Lung (tissue), 12 donors: ENCODE measurements around the gene COPS4. TPM values are rescaled to one million over a fixed set of nuclear protein-coding genes. Genes with fewer than 3 reads are reported as not detected.
A peak's percentile ranks its signal among the peaks of the same experiment; 100 is the strongest.
"Not testable (repeated sequence)": the region's sequence is repeated elsewhere in the genome, so short reads cannot be mapped to it uniquely, and the experiment has no call there.

ENCODE experiments used
- ATAC-seq: fragments of 200-7000 bp; cut with Tn5 transposase; one replicate; pipeline ENCODE4 v1.9.1; 2020; ENCODE audit warnings: moderate number of reproducible peaks; ENCODE audit not compliant: insufficient read depth, low FRiP score
- DNase-seq, 3 donors: peaks; one replicate each; pipeline ENCODE4 v3.0.0-alpha.2; 2013 to 2017
- H3K27ac ChIP-seq, 2 donors: one replicate each; pipeline ENCODE4 v1.5.1; 2013; ENCODE audit warnings: mild to moderate bottlenecking in 2 of 2, moderate library complexity in 2 of 2, control low read depth in 1 of 2, inconsistent platforms in 1 of 2, low read depth in 1 of 2, low read length in 1 of 2
- H3K27me3 ChIP-seq, 3 donors: one replicate each; pipeline ENCODE4 v1.5.1; 2013; ENCODE audit warnings: low read length in 2 of 3; ENCODE audit not compliant: control insufficient read depth in 3 of 3, insufficient read depth in 3 of 3
- H3K36me3 ChIP-seq, 4 donors: one replicate each; pipeline ENCODE4 v1.5.1; 2013; ENCODE audit warnings: low read length in 4 of 4, mild to moderate bottlenecking in 1 of 4, moderate library complexity in 1 of 4; ENCODE audit not compliant: control insufficient read depth in 4 of 4, insufficient read depth in 4 of 4
- H3K4me1 ChIP-seq, 5 donors: one replicate each; pipeline ENCODE4 v1.5.1; 2013; ENCODE audit warnings: low read length in 5 of 5, mild to moderate bottlenecking in 2 of 5, moderate library complexity in 1 of 5; ENCODE audit not compliant: control insufficient read depth in 5 of 5, insufficient read depth in 5 of 5
- H3K4me3 ChIP-seq: one replicate; pipeline ENCODE4 v1.5.1; 2013; ENCODE audit warnings: mild to moderate bottlenecking, control low read depth, moderate library complexity
- H3K9ac ChIP-seq, 2 donors: one replicate each; pipeline ENCODE4 v1.5.1; 2013; ENCODE audit warnings: low read length in 2 of 2, control low read depth in 1 of 2; ENCODE audit not compliant: insufficient read depth in 1 of 2
- H3K9me3 ChIP-seq, 4 donors: one replicate each; pipeline ENCODE4 v1.5.1; 2013; ENCODE audit warnings: low read length in 3 of 4, mild to moderate bottlenecking in 1 of 4, moderate library complexity in 1 of 4; ENCODE audit not compliant: control insufficient read depth in 4 of 4, insufficient read depth in 3 of 4
- CTCF ChIP-seq: IDR thresholded peaks from 2 replicates; pipeline ENCODE4 v1.5.1; 2012; ENCODE audit warnings: mild to moderate bottlenecking; ENCODE audit errors: control extremely low read depth, extremely low read depth
- WGBS, 2 donors: extraction: QIAGEN DNeasy Blood & Tissue Kit; methylation state at CpG; one replicate each; pipeline ENCODE4 v1.1.7; 2013; 5-methylcytosine and 5-hydroxymethylcytosine counted together
- polyA plus RNA-seq, 2 donors: library from polyadenylated mRNA; stranded (reverse); fragments of 200-250 nt; gene quantifications; one replicate each; pipeline ENCODE4 v1.2.1, GENCODE V29; 2013
- total RNA-seq, 2 donors: library from RNA; depleted of rRNA in 1 of 2; stranded (reverse); fragments of >200 nt in 1 of 2; gene quantifications; one replicate each; pipeline ENCODE4 v1.2.1, GENCODE V29; 2014 to 2021
- donor health status: control.
- donor health status: control.
- donor health status: Bipolar disorder and iron deficiency.
- donor health status: healthy.
- donor health status: DM: yes; HTN: yes; CAD: no.

Gene COPS4
- total and polyA plus RNA-seq, 4 donors: 15.3 to 55.3 (median 27.2) TPM

GRCh38 chr4:83071116-83071515 is 36.1 kb downstream of the COPS4 start:
- WGBS, 2 donors: 92 to 96% methylated on average over 1 of the region's 1 CpG
- H3K36me3 ChIP-seq: peaks cover 11 to 33% (median 20%) of the 10 kb centered on the region in 4 donors
- ATAC-seq: no peak

GRCh38 chr4:83074086-83074704 is 39.2 kb downstream of the COPS4 start:
- Histone ChIP-seq H3K4me1 (no peaks in the 10 kb centered on the region), H3K4me3 (no peak overlapping the region), H3K27me3 (no peaks in the 10 kb centered on the region), H3K36me3 (peaks cover 3 to 31% (median 17%) of the 10 kb centered on the region in 4 donors), H3K9me3 (no peaks in the 10 kb centered on the region), H3K27ac (no peak overlapping the region), H3K9ac (no peak overlapping the region)
- WGBS, 2 donors: 77% methylated on average over 9 to 10 of the region's 10 CpGs
- TF ChIP-seq CTCF: peak; percentile 61
- DNase-seq: peak in 2 of 3 donors; percentile 46 to 66
- ATAC-seq: peak; percentile 72

More at GRCh38 chr4:83071116-83071515, 36.1 kb downstream of the COPS4 start:
- Histone ChIP-seq H3K4me1 (no peaks in the 10 kb centered on the region), H3K27me3 (no peaks in the 10 kb centered on the region), H3K9ac (no peak overlapping the region), H3K9me3 (no peaks in the 10 kb centered on the region), H3K27ac (no peak overlapping the region), H3K4me3 (no peak overlapping the region)
- TF ChIP-seq CTCF: no peak
- DNase-seq: no peak

- not testable (repeated sequence) for H3K4me1 ChIP-seq, ATAC-seq, H3K9me3 ChIP-seq, DNase-seq, H3K27ac ChIP-seq, H3K9ac ChIP-seq, H3K4me3 ChIP-seq, H3K27me3 ChIP-seq
- WGBS, 2 donors: 92 to 95% methylated on average over 7 of the region's 7 CpGs
- peaks cover 0 to 27% (median 16%) of the 10 kb centered on the region in 4 donors for H3K36me3 ChIP-seq
Observed at GRCh38 chr4:83074783-83075182, 39.8 kb downstream of the COPS4 start.

- H3K27me3 ChIP-seq: no peaks in the 10 kb centered on the region
- no peak overlapping the region for H3K9ac ChIP-seq
- DNase-seq: no peak
- ATAC-seq: no peak
- H3K9me3 ChIP-seq: no peaks in the 10 kb centered on the region
- no peak for TF ChIP-seq CTCF
- 56 to 66% methylated on average over 4 of the region's 4 CpGs for WGBS, 2 donors
- H3K4me1 ChIP-seq: no peaks in the 10 kb centered on the region
- H3K36me3 ChIP-seq: peaks cover 0 to 19% (median 14%) of the 10 kb centered on the region in 4 donors
- no peak overlapping the region for H3K4me3 ChIP-seq
- no peak overlapping the region for H3K27ac ChIP-seq
Observed at GRCh38 chr4:83075311-83076095, 40.5 kb downstream of the COPS4 start.
